GM19372 (cell line): ENCODE results near the gene LMF1.
"Not testable (repeated sequence)": the region's sequence is repeated elsewhere in the genome, so short reads cannot be mapped to it uniquely, and the experiment has no call there.

Experiments used
- ATAC-seq: cut with Tn5 transposase; IDR thresholded peaks from one replicate; pipeline ENCODE4 v1.9.1; 2021; ENCODE audit warnings: mild to moderate bottlenecking, low read depth, moderate library complexity; ENCODE audit not compliant: unreplicated experiment

The LMF1 gene

DNA sequence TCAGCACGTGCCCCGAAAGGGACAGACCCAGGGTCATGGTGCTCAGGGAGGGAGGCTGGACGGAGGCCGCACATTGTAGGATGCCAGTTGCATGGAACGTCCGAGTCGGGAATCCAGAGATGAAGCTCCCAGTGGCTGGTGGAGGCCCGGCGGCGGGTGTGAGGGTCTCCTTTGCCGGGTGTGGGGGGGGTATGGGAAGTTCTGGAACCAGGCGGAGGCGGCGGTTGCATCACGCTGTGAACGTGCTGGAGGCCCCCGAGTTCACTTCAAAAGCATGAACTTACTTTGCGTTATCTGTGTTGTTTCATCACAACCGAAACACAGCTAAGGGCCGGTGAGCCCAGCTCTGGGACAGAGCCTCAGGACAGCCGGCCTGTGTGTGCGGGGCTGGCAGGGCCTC is 96.9 kb downstream of the LMF1 start:
- no peak for ATAC-seq

DNA sequence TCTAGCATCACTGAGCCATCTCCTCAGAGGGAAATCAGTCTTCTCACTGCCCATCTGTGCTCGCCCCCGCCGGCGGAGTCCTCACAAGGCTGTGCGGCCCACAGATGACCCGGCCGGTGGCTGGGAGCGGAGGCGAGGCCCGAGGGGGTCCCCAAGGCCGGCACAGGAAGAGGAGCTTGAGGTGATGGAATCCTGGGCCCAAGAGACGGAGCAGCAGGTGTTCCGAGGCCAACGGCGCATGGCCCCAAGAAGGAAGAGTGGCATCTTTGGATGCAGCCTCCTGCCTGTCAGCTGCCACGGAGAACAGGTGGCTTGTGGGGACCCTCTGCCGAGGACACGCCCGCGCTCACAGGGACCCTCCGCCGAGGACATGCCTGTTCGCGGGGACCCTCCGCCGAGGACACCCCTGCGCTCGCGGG is 97.5 kb downstream of the LMF1 start:
- no peak for ATAC-seq

DNA sequence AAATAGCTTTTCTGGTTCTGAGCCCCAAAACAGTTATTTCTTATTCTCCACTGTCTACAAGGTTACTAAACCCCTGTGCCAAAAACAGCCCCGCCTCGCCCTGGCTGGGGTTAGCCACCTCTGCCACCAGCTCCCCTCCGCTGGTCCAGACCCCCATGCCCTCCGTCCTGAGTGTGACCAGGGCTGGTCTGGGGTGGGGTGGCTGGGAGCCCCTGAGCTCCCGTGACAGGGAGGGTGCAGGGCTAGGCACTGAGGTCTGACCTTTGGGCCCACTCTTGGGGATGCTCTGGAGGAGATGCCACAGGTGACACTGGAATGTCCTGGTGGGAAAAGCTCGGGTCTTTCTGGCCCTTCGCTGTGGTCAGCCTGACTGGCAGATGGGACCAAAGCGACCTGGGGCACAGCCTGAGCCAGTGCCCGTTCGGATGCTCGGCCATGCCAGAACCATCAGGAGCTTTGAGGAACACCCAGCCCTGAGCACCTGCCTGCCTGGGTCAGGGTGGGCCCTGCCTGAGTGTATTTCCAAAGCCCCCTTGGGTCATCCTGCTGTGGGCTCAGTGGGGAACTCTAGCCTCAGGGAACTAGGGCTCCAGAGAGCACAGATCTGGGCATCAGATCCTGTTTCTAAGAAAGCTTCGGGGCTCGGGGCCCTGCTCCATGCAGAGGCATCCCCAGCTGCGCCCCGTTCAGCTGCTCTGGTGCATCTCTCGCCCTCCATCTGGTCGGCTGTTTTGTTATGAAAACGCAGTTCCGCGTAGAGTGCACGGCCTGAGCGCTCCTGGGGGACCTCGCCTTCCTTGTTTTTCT is 98.1 kb downstream of the LMF1 start:
- ATAC-seq = no peak

DNA sequence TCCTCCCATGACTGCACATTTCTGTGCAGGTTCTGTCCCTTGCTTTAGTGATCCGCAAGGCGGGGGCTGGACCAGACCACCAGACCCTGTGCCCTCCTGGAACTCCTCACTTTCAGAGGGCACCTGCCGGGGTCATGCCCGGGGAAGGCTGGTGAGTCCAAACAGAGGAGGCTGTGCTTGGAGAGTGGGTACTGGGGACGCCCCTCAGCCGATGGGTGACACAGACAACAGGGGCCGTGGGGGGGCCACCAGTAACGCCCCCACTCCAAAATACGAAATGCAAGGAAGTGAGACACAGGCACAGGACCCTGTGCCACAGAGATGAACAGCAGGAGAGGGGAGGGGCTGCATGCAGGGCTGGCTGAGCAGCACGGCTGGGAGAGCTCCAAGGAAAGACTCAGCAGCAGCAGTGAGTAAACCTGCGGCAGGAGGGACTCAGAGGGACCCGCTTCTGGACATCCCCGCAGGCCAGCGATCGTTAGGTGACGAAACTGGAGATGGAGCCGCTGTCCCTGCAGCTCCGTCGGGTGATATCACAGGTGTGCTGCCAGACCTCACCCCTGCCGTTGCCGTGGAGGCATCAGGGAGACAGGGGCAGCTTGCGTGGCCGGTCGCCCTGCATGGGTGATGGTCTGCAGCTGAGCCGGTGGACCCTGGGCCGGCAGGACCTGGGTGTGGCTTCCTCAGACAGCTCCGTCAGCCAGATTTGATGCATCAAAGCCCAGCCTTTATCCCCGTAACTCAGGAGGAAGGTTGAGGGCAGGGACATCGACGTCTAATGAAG is 99.0 kb downstream of the LMF1 start:
- no peak for ATAC-seq

DNA sequence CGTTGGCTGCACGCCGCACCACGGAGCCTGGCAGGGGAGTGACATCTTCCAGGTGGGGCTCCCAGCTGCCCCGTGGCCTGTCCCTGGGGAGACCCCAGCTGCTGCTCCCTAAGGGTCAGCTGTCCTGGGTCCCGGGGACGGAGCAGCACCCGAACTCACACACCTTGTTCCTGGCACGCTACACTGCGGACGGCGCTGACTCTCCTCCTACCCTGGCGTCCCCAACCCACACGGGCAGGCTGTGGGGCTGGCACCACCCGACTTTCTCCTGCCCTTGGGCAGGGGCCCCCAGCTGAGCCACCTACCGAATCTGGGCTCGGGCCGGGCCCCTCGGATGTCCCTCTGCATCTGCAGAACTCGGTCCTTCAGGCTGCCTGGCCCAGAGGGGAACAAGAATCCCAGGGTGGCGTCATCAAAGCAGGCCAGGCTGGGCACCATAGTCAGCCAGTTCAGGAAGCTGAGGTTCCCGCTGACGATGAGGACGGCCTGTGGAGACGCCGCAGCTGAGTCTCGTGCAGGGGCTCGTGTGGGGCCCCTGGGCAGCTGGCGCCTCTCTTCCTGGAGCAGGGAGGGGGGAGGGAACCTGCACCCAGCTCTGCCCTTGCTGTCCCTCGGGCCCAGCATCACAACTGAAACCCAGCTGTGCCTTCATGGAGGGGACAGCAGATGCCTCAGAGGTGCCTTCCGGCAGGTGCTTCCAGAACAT is 99.8 kb downstream of the LMF1 start:
- no peak for ATAC-seq

DNA sequence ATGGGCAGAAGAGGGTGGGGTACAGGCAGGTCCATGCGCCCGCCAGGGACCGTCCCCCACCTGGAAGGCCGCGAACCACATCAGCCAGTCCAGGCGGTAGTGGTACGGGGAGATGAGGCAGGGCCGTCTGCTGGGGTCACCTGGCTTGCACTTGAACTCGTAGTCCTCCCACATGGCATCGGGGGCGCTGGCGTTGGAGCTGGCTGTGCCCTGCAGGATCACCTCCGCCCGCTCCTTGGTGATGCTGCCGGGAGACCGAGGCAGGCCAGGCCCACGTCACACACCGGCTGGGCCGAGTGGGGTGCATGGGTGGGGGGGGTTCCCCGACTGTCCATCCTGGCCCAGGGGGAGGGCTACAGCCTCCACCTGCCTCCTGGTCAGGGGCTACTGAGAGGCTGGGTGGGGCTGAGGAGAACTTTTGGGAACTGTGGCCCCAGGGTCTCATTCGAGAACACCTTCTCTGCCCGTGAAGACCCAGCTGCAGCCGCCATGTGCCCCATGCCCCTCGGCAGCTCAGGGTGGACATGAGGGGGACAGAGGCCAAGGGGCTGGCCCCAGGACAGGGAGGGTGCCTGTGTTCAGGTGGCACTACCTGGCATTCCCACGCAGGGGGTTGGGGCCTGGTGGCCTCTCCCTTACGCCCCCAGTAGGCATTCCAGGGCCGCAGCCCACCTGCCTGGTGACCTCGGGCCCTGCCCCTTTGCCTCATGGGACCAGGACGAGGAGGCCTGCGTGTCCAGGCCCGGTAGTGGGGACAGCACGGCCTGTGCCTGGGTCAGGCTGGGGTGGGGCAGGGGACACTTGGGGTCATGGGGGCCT is 100.8 kb downstream of the LMF1 start:
- ATAC-seq = no peak

DNA sequence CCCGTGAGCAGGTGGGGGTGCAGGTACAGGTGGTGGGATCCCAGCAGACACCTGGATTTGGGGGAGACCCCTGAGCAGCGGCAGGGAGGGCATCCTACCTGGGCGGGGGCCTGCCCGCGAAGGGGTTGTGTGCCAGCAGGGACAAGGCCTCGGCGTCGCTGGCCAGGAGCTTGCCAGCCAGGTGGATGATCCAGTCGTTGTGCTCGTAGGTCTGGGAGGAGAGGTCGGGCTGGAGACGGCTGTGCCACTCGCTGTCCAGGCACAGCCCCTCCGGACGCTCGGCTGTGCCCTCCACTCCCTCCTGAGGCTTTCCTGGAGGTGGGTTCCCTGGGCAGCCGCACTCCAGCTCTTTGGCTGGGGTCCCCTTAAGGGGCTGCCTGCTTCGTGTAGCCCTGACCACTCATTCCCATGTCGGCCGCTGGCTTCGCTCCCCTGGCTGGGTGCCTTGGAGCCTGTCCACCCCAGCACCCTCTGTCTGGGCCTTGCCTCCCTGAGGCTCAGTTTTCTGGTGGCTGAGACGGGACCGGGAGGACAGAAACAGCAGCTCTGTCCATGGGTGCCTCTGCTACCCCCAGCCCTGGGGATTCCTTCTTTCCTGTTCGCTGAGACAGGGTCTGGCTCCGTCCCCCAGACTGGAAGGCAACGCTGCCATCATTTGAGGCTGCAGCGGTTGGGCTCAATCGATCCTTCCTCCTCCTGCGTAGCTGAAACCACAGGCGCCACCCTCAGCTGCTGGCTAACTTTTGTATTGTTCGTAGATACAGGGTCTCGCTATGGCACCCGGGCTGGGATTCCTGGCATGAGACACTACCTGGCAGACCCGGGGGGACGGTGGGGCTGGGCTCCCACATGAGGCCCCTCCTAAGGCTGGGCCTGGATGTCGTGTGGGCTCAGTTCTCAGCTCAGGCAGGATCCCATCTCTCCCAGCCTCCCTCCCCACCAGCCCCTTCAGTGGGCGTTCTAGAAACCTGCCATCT is 101.7 kb downstream of the LMF1 start:
- no peak for ATAC-seq

DNA sequence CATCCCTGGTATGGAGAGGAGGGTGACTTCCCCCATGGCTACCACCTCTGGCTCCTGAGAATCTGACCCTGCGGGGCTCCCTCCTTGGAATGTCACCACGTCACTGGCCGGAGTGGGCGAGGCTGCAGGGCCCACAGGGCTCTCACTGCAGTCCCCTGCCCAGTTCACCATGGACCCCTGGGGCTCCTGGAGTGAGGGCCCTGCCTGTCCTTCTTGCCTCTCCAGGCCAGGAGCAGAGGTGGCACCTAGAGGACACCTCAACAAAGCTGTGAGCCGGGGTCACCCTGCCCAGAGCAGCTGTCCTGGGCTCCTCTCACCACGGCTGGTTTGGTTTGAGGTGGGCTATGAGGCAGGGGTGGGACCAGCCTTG is 102.4 kb downstream of the LMF1 start:
- no peak for ATAC-seq

DNA sequence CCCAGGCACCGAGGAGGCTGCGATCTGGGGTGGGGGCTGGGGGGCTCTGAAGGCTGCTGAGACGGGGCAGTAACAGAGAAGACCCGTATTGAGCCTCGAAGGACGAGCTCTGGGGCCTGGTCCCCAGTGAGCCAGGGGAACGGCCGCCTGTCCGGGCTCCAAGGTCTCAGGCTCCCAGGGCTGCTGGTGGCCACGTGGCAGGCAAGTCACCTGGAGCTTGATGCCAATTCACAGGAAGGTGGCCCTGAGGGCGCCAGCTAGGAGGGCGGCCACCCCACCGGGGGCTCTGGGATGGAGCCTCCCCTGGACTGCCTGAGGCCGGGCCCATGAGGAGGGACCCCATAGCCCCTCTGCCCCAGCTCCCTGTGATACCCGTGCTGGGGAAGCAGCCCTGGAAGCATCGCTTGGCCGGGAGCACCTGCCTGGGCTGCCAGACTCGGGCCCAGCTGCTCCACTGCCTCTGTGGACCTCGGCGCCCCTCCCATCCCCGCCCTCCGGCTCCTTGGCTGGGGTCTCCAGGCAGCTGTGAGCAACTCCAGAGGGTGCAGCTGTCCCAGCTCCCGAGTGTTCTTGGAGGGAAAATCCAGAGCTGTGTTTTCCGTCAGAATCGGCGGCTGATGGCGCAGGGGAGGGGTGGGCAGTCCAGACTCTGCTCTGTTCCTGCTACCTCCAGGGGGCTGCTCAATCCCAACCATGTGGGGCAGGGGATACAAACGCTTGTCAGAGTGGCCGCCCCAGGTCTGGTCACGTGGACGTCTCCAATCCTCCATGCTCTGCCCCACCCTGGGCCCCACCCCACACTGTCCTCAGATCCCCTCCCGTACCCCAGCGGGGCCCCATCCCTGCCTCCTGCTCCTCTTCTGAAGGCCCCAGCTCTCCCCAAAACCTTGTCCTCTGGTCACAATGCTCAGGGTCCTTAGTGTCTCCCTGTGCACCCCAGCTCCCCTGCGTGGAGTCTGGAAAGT is 103.1 kb downstream of the LMF1 start:
- ATAC-seq = no peak

DNA sequence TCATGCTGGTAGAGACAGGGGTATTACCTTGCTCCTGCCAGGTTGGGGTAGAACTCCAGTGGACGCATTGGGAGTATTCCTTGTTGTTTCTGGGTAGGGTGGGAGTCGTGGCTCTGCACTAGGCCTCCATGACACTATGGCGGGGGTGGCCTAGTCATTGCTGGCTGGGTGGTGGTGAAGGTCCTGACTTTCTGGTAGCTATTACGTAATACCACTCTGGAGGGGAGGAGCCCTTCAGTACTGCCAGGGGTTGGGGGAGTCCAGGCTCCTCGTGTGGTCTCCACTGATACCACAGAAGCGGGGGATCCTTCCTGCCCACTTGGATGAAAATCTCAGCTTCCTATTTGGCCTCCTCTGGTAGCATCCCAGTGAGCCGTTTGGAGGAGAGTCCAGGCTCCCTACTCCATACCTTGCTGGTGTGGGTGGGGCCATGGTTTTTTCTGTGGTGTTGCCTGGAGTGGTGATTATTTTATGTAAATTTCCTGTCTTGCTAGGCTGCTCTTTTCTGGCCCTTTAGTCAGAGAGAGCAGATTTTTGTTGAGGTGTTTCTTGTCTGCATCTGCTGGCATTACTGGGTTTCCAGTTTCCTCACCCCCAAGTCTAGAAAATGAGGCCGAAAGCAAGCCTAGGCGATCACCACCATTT is 104.4 kb downstream of the LMF1 start:
- ATAC-seq = no peak

DNA sequence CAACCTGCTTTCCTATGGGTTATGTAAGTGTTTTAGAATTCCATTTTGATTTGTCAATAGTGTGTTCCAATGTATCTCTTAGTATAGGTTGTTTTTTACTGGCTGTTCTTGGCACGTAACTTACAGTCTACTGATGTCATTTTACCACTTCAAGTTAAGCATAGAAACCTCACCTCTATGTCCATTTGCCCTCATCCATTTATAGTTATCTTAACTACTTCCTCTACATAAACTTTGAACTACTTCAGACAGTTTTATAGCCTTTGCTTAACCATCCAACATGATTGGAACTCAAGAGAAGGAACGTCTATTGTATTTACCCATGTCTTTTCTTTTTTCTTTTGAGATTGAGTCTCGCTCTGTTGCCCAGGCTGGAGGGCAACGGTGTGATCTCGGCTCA is 105.8 kb downstream of the LMF1 start:
- no peak for ATAC-seq

DNA sequence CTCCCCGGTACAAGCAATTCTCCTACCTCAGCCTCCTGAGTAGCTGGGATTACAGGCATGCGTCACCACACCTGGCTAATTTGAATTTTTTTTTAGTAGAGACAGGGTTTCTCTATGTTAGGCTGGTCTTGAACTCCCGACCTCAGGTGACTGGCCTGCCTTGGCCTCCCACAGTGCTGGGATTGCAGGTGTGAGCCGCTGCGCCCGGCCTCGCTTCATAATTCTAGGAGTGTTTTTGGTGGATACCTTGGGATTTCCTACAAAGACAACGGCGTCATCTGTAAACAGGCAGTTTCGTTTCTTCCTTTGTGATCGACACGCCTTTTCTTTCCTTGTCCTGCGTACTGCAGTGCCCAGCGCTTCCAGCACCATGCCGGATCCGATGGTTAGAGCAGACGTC is 109.3 kb downstream of the LMF1 start:
- no peak for ATAC-seq

DNA sequence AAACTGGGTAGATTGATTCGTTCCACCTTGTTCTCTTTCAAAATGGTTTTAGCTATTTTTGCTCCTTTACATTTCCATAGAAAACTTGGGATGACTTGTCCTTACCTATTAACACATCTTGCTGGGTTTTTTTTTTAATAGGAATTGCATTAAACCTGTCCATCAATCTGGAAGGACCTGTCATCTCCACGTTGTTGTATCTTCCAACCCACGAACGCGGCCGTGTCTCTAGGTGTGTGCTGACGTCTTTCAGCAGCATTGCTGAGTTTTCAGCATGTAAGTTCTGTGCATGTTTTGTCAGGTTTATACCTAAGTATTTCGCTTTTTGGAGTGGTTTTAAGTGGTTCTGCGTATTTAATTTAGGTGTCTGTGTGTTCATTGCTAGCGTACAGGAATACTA is 109.9 kb downstream of the LMF1 start:
- no peak for ATAC-seq

DNA sequence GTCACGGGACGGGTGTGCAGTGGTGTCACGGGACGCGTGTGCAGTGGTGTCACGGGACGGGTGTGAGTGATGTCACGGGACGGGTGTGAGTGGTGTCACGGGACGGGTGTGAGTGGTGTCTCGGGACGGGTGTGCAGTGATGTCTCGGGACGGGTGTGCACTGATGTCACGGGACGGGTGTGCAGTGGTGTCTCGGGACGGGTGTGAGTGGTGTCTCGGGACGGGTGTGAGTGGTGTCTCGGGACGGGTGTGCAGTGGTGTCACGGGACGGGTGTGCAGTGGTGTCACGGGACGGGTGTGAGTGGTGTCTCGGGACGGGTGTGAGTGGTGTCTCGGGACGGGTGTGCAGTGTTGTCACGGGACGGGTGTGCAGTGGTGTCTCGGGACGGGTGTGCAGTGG is 111.8 kb downstream of the LMF1 start:
- not testable (repeated sequence) for ATAC-seq

DNA sequence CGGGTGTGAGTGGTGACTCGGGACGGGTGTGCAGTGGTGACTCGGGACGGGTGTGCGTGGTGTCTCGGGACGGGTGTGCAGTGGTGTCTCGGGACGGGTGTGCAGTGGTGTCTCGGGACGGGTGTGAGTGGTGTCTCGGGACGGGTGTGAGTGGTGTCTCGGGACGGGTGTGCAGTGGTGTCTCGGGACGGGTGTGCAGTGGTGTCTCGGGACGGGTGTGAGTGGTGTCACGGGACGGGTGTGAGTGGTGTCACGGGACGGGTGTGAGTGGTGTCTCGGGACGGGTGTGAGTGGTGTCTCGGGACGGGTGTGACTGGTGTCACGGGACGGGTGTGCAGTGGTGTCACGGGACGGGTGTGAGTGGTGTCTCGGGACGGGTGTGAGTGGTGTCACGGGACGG is 112.3 kb downstream of the LMF1 start:
- not testable (repeated sequence) for ATAC-seq

DNA sequence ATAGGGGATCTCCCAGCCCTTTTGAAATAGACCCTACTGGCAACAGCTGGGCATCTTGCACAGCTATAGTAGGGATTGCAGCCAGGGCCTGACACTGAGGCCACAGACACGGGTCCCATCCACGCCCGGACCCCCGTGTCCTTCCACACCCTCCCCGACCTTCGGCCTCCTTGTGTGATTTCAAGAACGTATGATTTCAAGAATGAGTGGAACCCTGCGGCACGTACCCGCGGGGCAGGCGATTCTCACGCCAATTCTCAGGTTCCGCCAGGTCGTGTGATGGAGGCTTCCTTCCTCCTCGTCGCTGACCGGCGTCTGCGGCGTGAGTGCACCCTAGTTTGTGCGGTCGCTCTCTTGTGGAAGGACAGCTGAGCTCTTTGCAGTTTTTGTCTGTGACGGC is 114.0 kb downstream of the LMF1 start:
- no peak for ATAC-seq

DNA sequence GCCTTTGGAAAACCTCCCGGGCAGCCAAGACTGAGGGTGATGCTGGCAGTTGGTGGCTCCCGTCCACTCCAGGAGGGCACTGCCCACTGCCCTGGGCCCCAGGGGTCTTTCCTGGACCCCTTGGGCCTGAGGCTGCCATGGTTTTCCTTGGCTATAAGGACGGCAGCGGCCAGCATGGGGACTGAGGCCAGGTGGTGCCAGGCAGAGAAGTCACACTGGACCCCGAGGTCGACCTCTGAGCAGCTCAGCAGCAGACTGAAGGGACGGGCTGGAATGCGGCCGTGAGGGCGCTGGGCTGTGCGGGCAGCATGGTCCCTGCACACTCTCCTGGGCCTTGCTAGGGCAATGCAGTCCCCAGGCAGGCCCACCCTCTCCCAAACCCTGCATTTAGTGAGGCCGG is 114.7 kb downstream of the LMF1 start:
- ATAC-seq = no peak

DNA sequence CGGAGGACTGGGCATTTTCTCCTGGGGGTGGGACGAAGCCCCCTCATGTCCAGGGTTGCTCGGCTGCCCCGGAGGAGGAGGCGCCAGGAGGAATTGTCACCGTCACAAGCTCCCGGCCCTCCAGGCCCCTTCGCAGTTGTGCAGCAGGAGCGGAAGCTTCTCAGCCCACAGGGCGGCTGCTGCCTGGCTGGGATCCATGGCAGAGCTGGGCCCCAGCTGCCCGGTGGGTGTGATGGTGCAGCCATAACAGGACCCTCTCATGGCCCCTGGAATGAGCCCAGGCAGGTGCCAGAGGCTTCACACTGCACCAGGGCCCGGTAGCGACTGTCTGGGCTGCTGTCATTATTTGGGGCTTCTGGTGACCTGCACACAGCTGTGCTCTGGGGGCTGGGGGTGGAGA is 115.3 kb downstream of the LMF1 start:
- ATAC-seq = no peak
